GM18868 (cell line): ENCODE results near the gene CHPF.

ENCODE experiments used
- ATAC-seq: cut with Tn5 transposase; IDR thresholded peaks from one replicate; pipeline ENCODE4 v1.9.1; 2021; ENCODE audit warnings: mild to moderate bottlenecking, moderate library complexity; ENCODE audit not compliant: unreplicated experiment

Gene CHPF

GRCh38 chr2:219567791-219568361 is 24.3 kb upstream of the CHPF start:
- ATAC-seq, result no peak

GRCh38 chr2:219567131-219567530 is 23.5 kb upstream of the CHPF start:
- ATAC-seq, result no peak

DNA sequence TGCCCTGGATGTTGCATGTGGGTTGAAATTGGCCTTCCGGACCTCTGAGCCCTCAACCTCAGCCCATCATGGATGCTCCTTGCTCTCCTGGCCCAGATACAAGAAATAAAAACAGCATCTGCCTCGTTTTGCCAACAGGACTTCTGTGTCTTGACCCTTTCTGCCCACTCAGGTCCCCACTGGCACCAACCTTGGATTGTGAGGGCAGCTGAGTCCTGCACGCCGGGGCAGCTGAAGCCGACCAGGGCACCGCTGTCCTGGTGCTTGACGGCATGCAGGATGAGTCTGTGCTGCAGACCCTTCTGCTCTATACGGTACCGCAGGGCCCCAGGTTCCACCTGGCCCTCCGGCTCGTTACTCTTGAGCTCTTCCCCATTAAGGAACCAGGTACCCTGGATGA is 23.0 kb upstream of the CHPF start:
- no peak for ATAC-seq

GRCh38 chr2:219565130-219566080 is 21.8 kb upstream of the CHPF start:
- ATAC-seq, result no peak

DNA sequence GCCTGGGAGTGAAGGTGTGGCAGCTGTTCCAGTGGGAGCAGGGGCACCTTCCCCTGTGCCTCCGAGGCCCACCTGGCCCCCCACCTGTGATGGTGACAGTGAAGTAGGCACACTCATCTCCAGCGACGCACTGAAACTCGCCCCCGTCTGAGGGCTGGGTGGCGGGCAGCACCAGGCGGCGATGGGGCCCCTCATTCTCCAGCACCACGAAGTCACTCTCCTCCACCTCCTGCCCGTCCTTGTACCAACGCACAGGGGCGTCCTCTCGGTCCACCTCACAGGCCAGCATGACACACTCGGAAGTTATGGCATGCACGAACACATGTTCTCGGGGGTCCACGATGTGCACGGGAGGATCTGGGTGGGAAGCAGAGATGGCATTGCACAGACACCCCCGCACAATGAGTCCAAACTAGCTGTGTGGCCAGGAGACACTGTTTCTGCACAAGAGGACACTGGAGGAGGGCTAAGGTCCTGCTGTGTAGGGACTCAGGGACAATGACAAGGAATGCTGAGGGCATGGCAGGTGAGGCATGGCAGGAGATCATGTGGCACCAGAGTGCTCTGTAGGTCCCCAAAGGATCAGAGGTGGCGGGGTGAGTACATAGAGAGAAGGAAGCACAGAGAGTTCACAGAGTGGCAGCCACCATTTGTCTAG is 19.8 kb upstream of the CHPF start:
- ATAC-seq, result no peak

DNA sequence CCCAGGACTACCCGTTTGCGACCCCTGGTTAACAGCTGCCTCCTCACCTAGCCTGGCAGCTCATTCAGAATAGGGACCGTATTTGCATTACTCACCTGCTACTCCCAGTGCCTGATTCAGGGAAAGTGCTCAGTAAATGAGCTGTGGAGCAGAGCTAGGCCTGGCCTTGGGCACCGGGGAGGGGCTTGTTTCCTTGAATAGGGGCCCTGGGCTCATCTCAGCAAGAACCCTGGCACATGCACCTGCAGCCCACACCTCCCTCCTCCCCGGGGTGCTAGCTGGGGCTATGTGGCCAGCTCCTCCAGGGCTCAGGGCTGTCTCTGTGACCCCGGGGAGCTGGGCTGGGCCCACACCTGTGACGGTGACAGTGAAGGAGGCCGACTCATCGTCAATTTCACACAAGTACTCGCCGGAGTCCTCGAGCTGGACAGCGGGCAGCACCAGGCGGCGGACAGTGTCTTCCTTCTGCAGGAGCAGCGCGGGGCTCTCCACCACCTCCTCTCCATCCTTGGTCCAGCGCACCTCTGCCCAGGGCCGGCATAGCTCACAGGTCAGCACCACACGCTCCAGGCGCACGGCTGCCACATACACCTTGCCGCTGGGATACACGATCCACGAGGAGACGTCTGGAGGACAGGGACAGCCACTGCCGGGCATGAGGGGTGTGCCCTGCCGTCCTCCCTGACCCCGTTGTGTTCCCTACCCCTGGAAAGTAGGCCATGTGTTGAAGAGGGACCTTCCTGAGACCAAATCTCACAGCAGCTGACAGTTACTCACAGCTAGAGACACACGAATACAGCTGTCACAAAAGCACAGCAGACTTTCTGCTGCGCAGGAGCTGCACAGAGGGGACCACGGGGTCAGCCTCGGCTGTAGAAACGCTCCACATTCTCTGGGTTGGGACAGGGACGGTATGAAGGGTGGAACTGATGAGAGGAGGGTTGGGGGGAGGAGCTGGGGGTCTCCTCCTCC is 18.7 kb upstream of the CHPF start:
- ATAC-seq, result no peak

GRCh38 chr2:219561179-219562048 is 17.8 kb upstream of the CHPF start:
- no peak for ATAC-seq

DNA sequence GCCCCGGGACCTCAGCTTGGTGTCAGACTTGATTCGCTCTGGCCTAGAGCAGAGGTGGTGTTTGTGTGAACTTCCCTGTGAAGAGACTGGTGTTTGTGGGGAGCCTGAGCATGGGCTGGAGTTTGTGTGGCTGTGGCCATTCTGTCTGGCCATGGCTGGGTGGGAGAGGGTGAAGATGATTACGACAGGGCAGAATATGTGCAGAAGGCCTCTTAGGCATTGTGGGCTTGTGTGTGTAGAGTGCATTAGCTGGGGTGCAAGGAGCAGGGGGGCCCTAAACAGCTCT is 17.2 kb upstream of the CHPF start:
- no peak for ATAC-seq

DNA sequence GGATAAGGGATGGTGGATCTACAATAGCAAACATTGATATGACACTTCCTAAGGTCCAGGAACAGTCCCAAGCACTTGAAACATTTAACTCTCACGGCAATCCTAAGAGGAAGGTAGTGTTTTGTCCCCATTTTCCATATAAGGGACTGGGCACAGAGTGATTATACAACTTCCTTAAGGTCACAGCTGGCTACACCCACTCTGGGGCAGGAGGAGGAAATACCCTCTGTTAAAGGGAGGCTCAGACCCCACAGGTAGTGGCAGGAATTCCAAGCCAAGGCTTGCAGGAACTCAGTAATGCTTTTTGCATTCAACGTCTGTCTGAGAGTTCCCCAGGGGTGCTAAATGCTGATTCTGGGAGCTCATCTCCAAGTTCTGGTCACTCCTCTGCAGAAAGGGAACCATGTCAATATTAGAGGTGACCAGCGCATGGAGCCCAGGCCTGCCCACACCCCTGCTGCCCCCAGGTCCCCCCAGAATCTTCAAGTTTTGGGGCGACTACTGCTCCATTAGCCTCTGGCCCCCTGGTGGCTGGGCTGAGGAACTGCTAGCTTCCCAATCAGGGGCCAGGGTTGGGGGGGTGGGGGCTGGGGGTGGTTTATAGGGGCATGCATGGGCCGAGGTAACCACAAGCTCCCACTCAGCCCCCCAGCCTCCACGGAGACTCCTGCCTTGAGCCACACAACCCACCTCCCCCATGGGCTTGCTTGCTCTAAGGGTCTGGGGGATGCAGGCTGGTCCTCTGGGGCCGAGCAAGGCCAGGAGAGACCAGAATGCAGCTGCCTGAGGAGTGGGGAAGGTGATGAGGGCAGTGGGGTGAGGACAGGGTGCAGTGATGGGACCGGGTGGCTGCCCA is 16.7 kb upstream of the CHPF start:
- no peak for ATAC-seq

DNA sequence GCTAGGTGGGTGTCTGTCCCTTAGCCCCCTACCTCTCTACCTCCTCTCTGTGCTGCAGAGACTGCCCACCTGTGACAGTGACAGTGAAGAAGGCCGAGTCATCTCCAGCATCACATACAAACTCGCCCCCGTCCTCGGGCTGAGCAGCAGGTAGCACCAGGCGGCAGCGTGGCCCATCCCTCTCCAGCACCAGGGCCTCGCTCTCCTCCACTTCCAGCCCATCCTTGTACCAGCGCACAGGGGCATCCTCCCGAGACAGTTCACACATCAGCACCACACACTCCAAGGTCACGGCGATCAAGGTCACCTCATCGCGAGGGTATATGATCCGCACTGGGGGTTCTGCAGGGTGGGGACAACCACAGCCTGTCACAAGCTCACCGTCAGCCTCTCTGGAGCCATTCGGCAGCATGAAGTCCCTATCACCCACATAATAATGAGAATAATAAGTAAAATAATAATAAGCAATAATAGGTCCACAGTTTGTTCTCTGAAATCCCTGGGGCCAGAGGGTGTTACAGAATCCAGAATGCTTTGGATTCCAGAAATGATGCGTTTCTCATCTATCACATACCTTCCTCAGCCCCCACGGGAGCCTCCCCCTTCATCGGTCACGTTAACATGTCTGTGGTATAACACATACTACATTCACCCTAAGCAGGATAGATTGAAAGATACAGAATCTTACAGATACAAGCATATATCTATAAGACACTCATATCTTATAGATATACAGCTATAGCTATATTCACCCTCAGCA is 15.7 kb upstream of the CHPF start:
- ATAC-seq, result no peak

- no peak for ATAC-seq
These were observed 14.5 kb upstream of the CHPF start for GRCh38 chr2:219557791-219558785.

DNA sequence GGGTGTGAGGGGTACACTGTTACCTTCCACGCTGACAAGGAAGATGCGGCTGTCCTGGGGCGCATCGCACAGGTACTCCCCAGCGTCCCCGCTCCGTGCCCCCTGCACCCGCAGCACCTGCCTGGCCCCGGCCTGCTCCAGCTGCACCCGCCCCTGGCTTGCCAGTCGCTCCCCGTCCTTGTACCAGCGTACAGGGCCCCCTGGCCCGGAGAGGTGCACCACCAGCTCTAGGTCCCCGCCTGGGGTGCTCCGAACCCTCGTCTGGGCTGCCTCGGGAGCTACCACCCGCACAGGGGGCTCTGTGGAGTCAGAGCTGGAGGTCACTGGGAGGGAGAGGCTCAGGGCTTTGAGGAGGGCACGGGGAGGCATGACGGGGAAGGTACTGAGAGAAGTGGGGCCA is 13.7 kb upstream of the CHPF start:
- no peak for ATAC-seq

DNA sequence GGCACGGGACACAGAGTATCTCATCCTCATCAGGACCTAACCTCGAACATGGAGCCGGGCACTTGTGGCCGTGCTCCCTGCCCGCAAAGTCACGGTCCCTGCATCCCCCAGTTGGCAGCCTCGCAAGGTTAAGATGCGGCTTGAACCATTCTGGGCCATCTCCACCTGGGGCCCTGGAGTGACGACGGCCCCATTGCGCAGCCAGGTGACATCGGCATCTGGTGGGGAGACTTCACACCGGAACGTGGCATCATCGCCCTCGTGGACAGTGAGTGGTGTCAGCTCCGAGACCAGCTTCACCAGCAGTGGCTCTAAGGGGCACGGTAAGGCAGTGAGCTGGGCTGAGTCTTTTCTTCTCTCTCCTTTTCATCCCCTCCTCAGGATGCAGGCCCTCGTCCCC is 12.8 kb upstream of the CHPF start:
- no peak for ATAC-seq

DNA sequence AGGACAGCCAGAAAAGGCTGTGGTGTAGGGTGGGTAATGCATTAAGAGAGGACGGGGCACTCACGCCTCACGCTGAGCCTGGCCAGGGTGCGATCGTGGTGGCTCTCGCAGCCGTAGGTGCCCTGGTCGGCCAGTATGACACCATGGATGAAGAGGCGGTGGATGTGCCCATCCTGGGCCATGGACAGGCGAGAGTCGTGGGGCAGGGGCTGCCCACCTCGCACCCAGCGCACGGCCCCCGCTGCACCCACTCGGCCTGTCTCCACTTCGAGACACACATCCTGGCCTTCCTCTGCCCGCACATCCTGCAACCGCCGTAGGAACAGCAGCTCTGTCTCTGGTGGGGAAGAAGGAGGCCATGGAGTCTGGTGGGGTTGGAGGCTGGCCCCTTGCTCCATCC is 12.3 kb upstream of the CHPF start:
- ATAC-seq, result no peak

GRCh38 chr2:219554350-219554749 is 10.7 kb upstream of the CHPF start:
- no peak for ATAC-seq

GRCh38 chr2:219553463-219553963 is 9.9 kb upstream of the CHPF start:
- ATAC-seq, result no peak

GRCh38 chr2:219553168-219553417 is 9.5 kb upstream of the CHPF start:
- no peak for ATAC-seq
